HFF-Myc (cell line): ENCODE results near the gene HECTD2.

Experiments
- DNase-seq: peaks from one replicate; pipeline ENCODE4 v3.0.0-alpha.2; 2011; ENCODE audit warnings: low read depth; ENCODE audit errors: extremely low read depth
- H3K4me3 ChIP-seq: replicated peaks from 2 replicates; pipeline ENCODE4 v1.5.1; 2011; ENCODE audit warnings: low read depth, mild to moderate bottlenecking, control low read depth, low read length
- TF ChIP-seq, protein P1 (sequence below): IDR thresholded peaks from 2 replicates; pipeline ENCODE4 v1.5.1; 2012; ENCODE audit warnings: mild to moderate bottlenecking, low read depth, low read length, control low read depth; ENCODE audit errors: missing control alignments

HECTD2 gene

DNA sequence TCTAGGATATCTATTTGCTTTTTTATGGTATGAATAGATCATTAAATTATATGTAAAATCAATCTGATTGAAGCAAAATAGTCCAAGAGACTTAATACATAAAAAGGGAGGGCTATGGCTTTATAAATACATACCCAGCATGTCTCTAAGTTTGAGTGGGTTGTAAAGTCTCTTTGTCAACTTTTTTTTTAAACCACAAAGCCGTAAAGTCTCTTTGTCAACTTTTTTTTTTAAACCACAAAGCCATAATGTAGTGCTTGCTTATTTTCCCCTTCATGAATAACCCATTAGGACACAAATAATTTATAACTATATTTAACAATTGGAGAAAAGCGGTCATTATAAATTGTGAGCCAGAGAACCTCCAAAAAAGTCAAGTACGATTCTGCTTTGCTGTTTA lies 5.7 kb downstream of the HECTD2 start:
- TF ChIP-seq, protein P1, sequence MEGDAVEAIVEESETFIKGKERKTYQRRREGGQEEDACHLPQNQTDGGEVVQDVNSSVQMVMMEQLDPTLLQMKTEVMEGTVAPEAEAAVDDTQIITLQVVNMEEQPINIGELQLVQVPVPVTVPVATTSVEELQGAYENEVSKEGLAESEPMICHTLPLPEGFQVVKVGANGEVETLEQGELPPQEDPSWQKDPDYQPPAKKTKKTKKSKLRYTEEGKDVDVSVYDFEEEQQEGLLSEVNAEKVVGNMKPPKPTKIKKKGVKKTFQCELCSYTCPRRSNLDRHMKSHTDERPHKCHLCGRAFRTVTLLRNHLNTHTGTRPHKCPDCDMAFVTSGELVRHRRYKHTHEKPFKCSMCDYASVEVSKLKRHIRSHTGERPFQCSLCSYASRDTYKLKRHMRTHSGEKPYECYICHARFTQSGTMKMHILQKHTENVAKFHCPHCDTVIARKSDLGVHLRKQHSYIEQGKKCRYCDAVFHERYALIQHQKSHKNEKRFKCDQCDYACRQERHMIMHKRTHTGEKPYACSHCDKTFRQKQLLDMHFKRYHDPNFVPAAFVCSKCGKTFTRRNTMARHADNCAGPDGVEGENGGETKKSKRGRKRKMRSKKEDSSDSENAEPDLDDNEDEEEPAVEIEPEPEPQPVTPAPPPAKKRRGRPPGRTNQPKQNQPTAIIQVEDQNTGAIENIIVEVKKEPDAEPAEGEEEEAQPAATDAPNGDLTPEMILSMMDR: no peak
- H3K4me3 ChIP-seq: no peak overlapping the region
- DNase-seq: no peak

DNA sequence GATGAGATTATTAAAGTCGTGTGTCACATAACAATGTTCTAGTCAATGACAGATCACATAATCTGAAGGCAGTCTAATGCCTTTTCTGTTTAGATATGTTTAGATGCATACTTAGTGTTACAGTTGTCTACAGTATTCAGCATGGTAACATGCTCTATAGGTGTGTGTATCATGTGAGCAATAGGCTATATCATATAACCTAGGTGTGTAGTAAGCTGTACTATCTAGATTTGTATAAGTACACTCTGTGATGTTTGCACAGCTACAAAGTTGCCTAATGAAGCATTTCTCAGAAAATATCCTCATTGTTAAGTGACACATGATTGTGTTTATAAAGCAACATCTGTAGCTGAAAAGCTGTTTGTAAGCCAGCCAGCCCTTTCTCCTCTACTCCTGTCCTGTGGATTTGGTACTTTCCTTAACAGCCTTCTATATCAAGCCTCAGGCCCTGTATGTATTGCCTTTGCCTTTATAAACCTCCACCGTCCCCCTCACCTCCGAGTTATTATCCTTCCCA lies 6.3 kb downstream of the HECTD2 start:
- no peak overlapping the region for H3K4me3 ChIP-seq
- DNase-seq: no peak
- TF ChIP-seq, protein P1: no peak

DNA sequence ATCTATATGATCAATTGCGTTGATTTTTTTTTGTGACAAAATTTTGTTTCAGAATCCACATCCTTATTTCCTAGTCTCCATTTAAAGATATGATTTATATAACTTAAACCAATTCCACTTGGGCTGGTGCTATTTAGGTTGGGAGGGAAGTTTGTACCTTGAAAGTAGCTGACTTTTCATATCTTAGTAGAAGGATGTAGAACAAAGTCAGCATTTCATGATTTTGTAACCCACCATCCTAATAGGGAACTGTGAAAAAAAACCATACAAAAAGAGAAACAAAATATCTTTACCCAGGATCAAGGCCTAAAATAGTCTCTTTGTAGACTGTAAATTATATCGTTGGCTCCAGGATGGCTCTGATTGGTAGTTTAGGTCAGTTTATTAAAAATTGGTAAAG lies 8.3 kb downstream of the HECTD2 start:
- TF ChIP-seq, protein P1: no peak
- no peak overlapping the region for H3K4me3 ChIP-seq
- no peak for DNase-seq

DNA sequence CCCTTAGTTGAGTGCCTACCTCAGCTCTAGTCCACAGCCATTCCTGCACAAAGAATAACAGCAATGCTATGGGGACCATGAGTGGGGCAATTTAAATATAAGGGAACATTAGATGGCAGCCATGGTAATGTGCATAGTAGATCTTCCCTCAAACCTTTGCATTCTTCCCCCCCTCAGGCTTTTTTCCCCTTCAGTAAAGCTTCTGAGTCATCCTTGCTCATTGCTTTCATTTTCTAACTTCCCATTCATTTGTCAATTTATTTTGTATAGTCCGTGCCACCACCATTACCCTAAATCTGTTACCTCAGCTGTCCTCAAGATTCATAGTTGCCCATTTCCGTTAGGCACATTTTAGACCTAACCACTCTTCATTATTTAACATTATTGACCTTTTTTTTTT lies 10.7 kb downstream of the HECTD2 start:
- no peak overlapping the region for H3K4me3 ChIP-seq
- TF ChIP-seq, protein P1: no peak
- no peak for DNase-seq

DNA sequence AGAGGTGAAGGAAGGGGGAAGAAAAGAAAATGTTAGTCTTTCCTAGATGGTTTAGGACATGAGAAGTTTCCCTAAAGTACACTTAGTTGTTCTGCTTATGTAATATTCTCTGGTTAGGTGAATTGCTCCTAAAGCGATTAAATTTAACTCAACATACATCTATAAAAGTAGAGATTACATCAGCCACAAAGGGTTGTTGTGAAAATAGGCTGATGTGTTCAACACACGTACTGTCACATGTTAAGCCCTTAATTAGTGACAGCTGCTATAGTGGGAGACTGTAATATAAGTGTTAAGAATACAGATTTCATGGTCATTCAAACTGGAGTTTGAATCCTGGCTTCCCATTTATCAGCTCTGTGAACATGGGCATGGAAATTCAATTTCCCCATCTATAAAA lies 12.8 kb downstream of the HECTD2 start:
- TF ChIP-seq, protein P1: no peak
- no peak for DNase-seq
- H3K4me3 ChIP-seq: no peak overlapping the region

DNA sequence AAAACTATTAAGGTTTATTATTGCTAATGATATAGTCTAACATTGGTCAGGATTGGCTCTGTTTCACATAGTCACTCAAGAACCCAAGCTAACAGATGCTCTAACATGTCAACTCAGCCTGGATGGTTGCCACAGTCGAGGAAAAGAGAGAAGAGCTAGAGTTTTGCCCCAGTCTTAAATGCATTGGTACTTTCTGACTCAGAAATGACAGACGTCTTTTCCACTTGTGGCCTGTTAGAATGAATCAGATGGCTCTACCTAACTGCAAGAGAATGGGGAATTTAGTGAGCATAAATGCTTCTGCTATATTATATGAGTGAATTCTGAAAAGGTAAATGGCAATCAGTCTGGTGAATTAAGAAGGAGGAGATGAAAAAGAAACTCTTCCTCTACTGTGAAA lies 13.9 kb downstream of the HECTD2 start:
- DNase-seq: no peak
- TF ChIP-seq, protein P1: no peak
- no peak overlapping the region for H3K4me3 ChIP-seq

DNA sequence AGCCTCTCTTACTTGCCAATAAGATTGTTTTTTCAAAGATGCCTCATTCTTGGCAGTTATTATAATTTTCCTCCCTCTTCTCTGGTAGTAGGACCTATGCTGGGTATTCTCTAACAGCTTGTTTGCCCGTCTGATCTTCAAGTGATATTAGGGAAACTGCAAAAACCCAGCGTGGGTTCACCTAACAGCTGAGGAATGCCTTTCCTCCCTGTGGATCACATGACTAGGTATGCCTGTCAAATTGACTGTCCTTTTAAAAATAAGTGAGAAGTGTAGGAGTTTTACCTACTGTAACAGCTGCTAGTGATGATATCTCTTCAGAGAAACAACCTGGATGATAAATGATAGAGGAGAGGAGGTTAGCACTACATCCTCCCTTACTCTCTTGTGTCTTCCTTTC lies 22.0 kb downstream of the HECTD2 start:
- no peak overlapping the region for H3K4me3 ChIP-seq
- TF ChIP-seq, protein P1: no peak
- DNase-seq: no peak
